HT-29 (cell line): ENCODE measurements around the gene RHOG. TPM values are rescaled to one million over a fixed set of nuclear protein-coding genes. Genes with fewer than 3 reads are reported as not detected.

ENCODE experiments used
- small RNA-seq: library from RNA; depleted of rRNA; stranded (forward); fragments of <200 nt; gene quantifications from one replicate; pipeline ENCODE3, GENCODE V24; 2014
- total RNA-seq: library from RNA; depleted of rRNA; stranded (reverse); fragments of >200 nt; shearing (Covaris generic); gene quantifications from 2 replicates; pipeline ENCODE4 v1.2.3, GENCODE V29; 2014; rRNA removed

The RHOG gene
- total RNA-seq, 1 experiment from 2014 or later: 58.9 TPM

Small RNA genes within 50 kb of the gene (small RNA-seq; reads per million reads assigned to genes)
- not detected for gene RNU7-50P

Other genes with a start within 250 kb of the RHOG start
- not detected in 2 replicates for gene ART5, start 199.0 kb downstream of the RHOG start, total RNA-seq
- gene ART1, start 195.8 kb downstream of the RHOG start, total RNA-seq: not detected in 2 replicates
- gene CHRNA10, start 169.6 kb downstream of the RHOG start, total RNA-seq: 2.1 and 2.8 TPM in 2 replicates
- gene NUP98, start 43.4 kb downstream of the RHOG start, total RNA-seq: 151 and 165 TPM in 2 replicates
- gene PGAP2, start 32.4 kb downstream of the RHOG start, total RNA-seq: 40.9 and 41.3 TPM in 2 replicates
- 28.3 and 29.4 TPM in 2 replicates for gene STIM1, start 14.7 kb upstream of the RHOG start, total RNA-seq